Activated naive CD8-positive, alpha-beta T cell (primary cell): Measurements from ENCODE around the gene NDST1.
"Not testable (repeated sequence)": the region's sequence is repeated elsewhere in the genome, so short reads cannot be mapped to it uniquely, and the experiment has no call there.

ENCODE experiments used
- H3K27ac Mint-ChIP-seq: one replicate; pipeline ENCODE4 v1.8.0; 2021; ENCODE audit warnings: mixed read lengths
- H3K27me3 Mint-ChIP-seq: one replicate; pipeline ENCODE4 v1.8.0; 2021; ENCODE audit warnings: mixed read lengths
- H3K36me3 Mint-ChIP-seq: one replicate; pipeline ENCODE4 v1.8.0; 2021; ENCODE audit warnings: mixed read lengths
- H3K4me1 Mint-ChIP-seq: one replicate; pipeline ENCODE4 v1.8.0; 2021; ENCODE audit warnings: low read depth, mixed read lengths
- H3K4me3 Mint-ChIP-seq: one replicate; pipeline ENCODE4 v1.8.0; 2021; ENCODE audit warnings: mild to moderate bottlenecking, mixed read lengths
- H3K9me3 Mint-ChIP-seq: one replicate; pipeline ENCODE4 v1.8.0; 2021; ENCODE audit warnings: low read depth, mixed read lengths

NDST1 gene

DNA sequence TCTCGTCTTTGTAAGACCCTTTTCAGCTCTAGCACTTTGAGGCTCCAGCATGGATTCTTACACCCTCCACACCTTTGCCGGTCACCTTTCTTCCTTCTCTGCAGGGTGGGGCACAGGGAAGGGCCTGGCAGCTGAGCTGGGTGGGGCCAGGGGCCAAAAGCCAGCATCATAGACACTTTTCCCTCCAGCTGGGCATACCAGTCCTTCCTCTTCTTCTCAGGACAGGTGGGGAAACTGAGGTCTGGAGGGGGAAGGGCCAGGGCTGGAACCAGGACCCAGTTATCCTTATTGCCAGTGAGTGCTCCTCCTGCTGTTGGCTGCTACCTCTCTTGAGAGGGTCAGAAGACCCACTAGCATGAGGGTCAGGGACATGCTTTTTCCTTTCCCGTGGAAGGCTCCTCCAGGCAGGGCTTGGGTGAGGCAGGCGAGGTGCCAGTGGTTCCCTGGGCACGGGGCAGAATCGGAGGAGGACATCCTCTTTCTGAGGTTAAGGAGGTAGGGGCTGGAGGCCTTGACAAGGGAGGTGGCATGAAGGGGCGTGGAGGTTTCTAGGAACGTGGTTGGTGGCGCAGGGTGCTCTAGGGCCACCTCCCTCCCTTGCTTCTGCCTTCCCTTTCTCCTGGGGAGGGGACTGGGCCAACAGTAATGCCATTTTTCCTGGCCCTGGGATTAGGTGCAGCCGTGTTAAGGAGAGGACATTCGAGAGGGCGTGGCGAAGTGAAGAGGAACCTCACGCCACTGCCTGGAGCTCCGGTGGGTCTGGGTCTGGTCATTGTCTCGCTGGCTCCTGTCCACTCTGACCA, at the start of gene NDST1:
Gene NDST1, plus strand, starts transcription at position 658 of the 803 bp plus-strand sequence. CDS start 13,124 bp downstream, outside the sequence.
- H3K4me1 Mint-ChIP-seq: no peaks in the 10 kb centered on the region
- no peak within 1 kb of the TSS for H3K27ac Mint-ChIP-seq
- H3K27me3 Mint-ChIP-seq: no peaks in the 10 kb centered on the region
- no peaks in the 10 kb centered on the region for H3K9me3 Mint-ChIP-seq
- H3K36me3 Mint-ChIP-seq: no peaks in the 10 kb centered on the region
- no peak within 1 kb of the TSS for H3K4me3 Mint-ChIP-seq

- H3K4me1 Mint-ChIP-seq: peaks cover 35% of the 10 kb centered on the region
- no peaks in the 10 kb centered on the region for H3K27me3 Mint-ChIP-seq
- peak overlapping the region; percentile 22 for H3K27ac Mint-ChIP-seq
These were observed 49.0 kb upstream of the NDST1 start for GRCh38 chr5:150458802-150459557.

DNA sequence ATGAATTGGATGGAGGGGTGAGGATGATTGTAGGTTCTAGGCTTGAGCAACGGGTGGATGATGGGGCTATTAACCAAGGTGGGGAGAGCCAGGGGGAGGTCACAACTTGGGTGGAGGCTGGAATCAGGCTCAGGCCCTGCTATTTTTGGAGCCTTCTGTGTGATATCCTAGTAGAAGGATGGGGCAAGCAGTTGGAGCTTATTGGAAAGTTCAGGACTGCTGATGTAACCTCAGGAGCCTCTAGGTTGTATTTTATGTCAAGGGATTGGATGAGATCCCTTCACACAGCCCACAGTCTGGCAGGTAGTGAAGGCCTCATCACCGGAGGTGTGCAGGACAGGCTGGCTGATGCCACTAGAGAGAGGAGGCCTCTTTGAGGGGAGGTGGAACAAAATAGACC, 47.1 kb upstream of the NDST1 start:
- Mint-ChIP-seq H3K4me3 (no peak overlapping the region), H3K27ac (peak overlapping the region; percentile 58), H3K27me3 (no peaks in the 10 kb centered on the region), H3K4me1 (peaks cover 35% of the 10 kb centered on the region), H3K9me3 (no peaks in the 10 kb centered on the region), H3K36me3 (no peaks in the 10 kb centered on the region)

More at GRCh38 chr5:150458802-150459557, 49.0 kb upstream of the NDST1 start:
- H3K36me3 Mint-ChIP-seq: no peaks in the 10 kb centered on the region
- no peaks in the 10 kb centered on the region for H3K9me3 Mint-ChIP-seq
- H3K4me3 Mint-ChIP-seq: peak overlapping the region; percentile 52

GRCh38 chr5:150461231-150461630, 46.7 kb upstream of the NDST1 start:
- Mint-ChIP-seq H3K27ac (peak overlapping the region; percentile 58), H3K4me3 (no peak overlapping the region), H3K27me3 (no peaks in the 10 kb centered on the region), H3K9me3 (no peaks in the 10 kb centered on the region), H3K4me1 (peaks cover 35% of the 10 kb centered on the region), H3K36me3 (no peaks in the 10 kb centered on the region)

DNA sequence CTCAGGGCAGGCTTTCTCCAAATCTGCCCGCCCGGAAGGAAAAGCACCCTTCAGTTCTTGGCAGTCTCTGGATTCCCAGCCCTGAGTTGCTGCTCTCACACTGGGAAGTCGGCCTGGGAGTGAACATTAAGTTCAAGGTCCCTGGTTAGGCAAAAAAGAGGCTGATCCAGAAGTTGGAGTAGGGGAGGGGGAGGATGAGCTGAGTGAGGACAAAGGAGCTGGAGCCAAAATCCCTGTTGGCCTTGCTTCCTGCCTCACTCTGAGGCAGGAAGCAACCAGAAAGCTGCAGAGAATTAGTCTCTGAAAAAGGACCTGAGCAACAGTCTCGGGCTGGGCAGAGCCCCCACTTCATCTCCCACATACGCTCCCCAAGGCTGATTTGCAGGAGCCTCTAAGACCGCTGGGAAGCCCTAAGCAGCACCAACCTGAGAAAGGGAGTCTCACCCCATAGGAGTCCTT, 43.3 kb upstream of the NDST1 start:
- Mint-ChIP-seq H3K9me3 (no peaks in the 10 kb centered on the region), H3K27ac (no peak overlapping the region), H3K27me3 (no peaks in the 10 kb centered on the region), H3K4me3 (no peak overlapping the region), H3K36me3 (no peaks in the 10 kb centered on the region), H3K4me1 (peaks cover 12% of the 10 kb centered on the region)

DNA sequence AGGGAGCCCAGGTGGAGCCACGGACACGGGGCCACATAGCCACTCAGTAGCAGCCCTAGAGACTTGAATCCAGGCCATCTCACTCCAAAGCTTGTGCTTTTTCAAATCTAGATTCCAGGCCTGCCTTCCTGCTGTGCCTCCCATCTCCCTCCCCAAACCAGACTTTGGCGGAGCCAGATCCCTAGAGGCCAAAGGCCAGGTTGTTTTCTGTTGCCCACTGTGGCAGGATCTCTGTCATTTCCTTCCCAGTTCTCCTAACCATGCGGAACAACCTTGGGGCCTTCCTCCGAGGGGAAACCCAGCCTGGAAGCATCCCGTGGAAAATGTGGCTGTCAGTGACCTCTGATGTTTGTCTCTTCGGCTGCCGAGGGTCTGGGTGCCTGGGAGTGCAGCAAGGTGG, 42.0 kb upstream of the NDST1 start:
- H3K27me3 Mint-ChIP-seq: no peaks in the 10 kb centered on the region
- H3K36me3 Mint-ChIP-seq: no peaks in the 10 kb centered on the region
- H3K27ac Mint-ChIP-seq: no peak overlapping the region
- H3K9me3 Mint-ChIP-seq: no peaks in the 10 kb centered on the region
- H3K4me3 Mint-ChIP-seq: no peak overlapping the region
- H3K4me1 Mint-ChIP-seq: peaks cover 6% of the 10 kb centered on the region

GRCh38 chr5:150468206-150468605, 39.7 kb upstream of the NDST1 start:
- Mint-ChIP-seq H3K27ac (no peak overlapping the region), H3K36me3 (no peaks in the 10 kb centered on the region), H3K9me3 (no peaks in the 10 kb centered on the region), H3K4me3 (no peak overlapping the region), H3K4me1 (no peaks in the 10 kb centered on the region), H3K27me3 (no peaks in the 10 kb centered on the region)

- no peak overlapping the region for H3K27ac Mint-ChIP-seq
- no peaks in the 10 kb centered on the region for H3K36me3 Mint-ChIP-seq
- no peak overlapping the region for H3K4me3 Mint-ChIP-seq
- no peaks in the 10 kb centered on the region for H3K9me3 Mint-ChIP-seq
- no peaks in the 10 kb centered on the region for H3K4me1 Mint-ChIP-seq
- H3K27me3 Mint-ChIP-seq: no peaks in the 10 kb centered on the region
These were observed 38.0 kb upstream of the NDST1 start for GRCh38 chr5:150469718-150470469.

- no peaks in the 10 kb centered on the region for H3K36me3 Mint-ChIP-seq
These were observed 34.1 kb upstream of the NDST1 start for GRCh38 chr5:150473673-150474358.

DNA sequence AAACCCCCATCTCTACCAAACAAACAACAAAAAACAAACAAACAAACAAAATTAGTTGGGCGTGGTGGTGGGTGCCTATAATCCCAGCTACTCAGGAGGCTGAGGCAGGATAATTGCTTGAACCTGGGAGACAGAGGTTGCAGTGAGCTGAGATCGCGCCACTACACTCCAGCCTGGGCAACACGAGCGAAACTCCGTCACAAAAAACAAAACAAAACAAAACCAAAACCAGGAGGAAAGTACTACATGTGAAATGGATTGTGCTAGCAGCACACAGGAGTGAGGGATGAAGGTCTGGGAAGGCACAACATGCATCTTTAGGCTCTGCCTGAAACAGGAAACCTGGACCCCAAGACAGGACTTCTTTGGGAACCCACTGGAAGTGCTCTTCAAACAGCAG, 31.4 kb upstream of the NDST1 start:
- not testable (repeated sequence) for H3K27ac Mint-ChIP-seq, H3K9me3 Mint-ChIP-seq, H3K4me1 Mint-ChIP-seq, H3K4me3 Mint-ChIP-seq, H3K36me3 Mint-ChIP-seq, H3K27me3 Mint-ChIP-seq

More at GRCh38 chr5:150473673-150474358, 34.1 kb upstream of the NDST1 start:
- no peaks in the 10 kb centered on the region for H3K4me1 Mint-ChIP-seq
- H3K4me3 Mint-ChIP-seq: no peak overlapping the region
- H3K27me3 Mint-ChIP-seq: peaks cover 6% of the 10 kb centered on the region
- no peaks in the 10 kb centered on the region for H3K9me3 Mint-ChIP-seq
- H3K27ac Mint-ChIP-seq: no peak overlapping the region

GRCh38 chr5:150479416-150479815, 28.5 kb upstream of the NDST1 start:
- no peak overlapping the region for H3K27ac Mint-ChIP-seq

DNA sequence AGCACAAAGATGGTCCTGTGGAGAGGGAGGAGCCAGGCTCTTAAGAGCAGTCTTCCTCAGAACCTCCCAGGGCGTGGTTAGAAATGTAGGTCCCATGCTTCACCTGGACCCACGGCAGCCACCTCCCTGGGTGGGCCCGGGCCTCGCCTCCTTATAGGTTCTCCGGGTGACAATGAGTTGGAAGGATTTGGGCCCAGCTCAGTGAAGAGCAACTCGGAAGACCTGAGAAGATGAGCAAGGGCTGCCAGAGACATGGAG, 26.3 kb upstream of the NDST1 start:
- H3K36me3 Mint-ChIP-seq: no peaks in the 10 kb centered on the region
- no peaks in the 10 kb centered on the region for H3K9me3 Mint-ChIP-seq
- peaks cover 3% of the 10 kb centered on the region for H3K27me3 Mint-ChIP-seq
- H3K4me3 Mint-ChIP-seq: no peak overlapping the region
- H3K27ac Mint-ChIP-seq: no peak overlapping the region
- H3K4me1 Mint-ChIP-seq: peaks cover 4% of the 10 kb centered on the region

More at GRCh38 chr5:150479416-150479815, 28.5 kb upstream of the NDST1 start:
- Mint-ChIP-seq H3K4me1 (no peaks in the 10 kb centered on the region), H3K9me3 (no peaks in the 10 kb centered on the region), H3K4me3 (no peak overlapping the region), H3K27me3 (peaks cover 6% of the 10 kb centered on the region), H3K36me3 (no peaks in the 10 kb centered on the region)

GRCh38 chr5:150481972-150482406, 25.9 kb upstream of the NDST1 start:
- Mint-ChIP-seq H3K27me3 (peaks cover under 1% of the 10 kb centered on the region), H3K9me3 (no peaks in the 10 kb centered on the region), H3K4me3 (no peak overlapping the region), H3K4me1 (peaks cover 4% of the 10 kb centered on the region), H3K27ac (no peak overlapping the region), H3K36me3 (no peaks in the 10 kb centered on the region)

- Mint-ChIP-seq H3K9me3 (no peaks in the 10 kb centered on the region), H3K27ac (no peak overlapping the region)
These were observed 22.8 kb upstream of the NDST1 start for GRCh38 chr5:150484964-150485692.

More at GRCh38 chr5:150484964-150485692, 22.8 kb upstream of the NDST1 start:
- Mint-ChIP-seq H3K4me1 (peaks cover 8% of the 10 kb centered on the region), H3K27me3 (peaks cover 4% of the 10 kb centered on the region), H3K36me3 (no peaks in the 10 kb centered on the region), H3K4me3 (peak overlapping the region; percentile 82)
